Mucosa of descending colon (tissue), 3 donors: Measurements from ENCODE around the gene BCAS4. TPM values are rescaled to one million over a fixed set of nuclear protein-coding genes. Genes with fewer than 3 reads are reported as not detected.

Experiments used
- ATAC-seq: fragments of 200-7000 bp; cut with Tn5 transposase; one replicate; pipeline ENCODE4 v1.9.1; 2020; ENCODE audit warnings: mild to moderate bottlenecking, moderate library complexity
- DNase-seq, 3 donors: peaks; one replicate each; pipeline ENCODE4 v3.0.0-alpha.2; 2020
- H3K36me3 ChIP-seq: fragments of 200-600 bp; one replicate; pipeline ENCODE4 v1.8.0; 2021; ENCODE audit warnings: low read depth, mild to moderate bottlenecking
- H3K4me1 ChIP-seq: fragments of 200-600 bp; one replicate; pipeline ENCODE4 v1.8.0; 2021; ENCODE audit warnings: low read depth, mild to moderate bottlenecking
- H3K4me3 ChIP-seq: fragments of 200-600 bp; one replicate; pipeline ENCODE4 v1.8.0; 2021; ENCODE audit warnings: mild to moderate bottlenecking
- H3K9me3 ChIP-seq: fragments of 200-600 bp; one replicate; pipeline ENCODE4 v1.8.0; 2021; ENCODE audit warnings: mild to moderate bottlenecking
- intact Hi-C, 2 donors: fragments of 100-400 bp; cut with DNase I in 1 of 2; cut with micrococcal nuclease in 1 of 2; formaldehyde crosslinking; loops; one replicate each; pipeline versions ENCODE4 v1.11.0 to v1.11.1; 2022; cut with DNase I, micrococcal nuclease
- total RNA-seq, 3 donors: library from RNA; stranded (reverse); fragmentation: NEBNext Ultra II Directional in 2 of 3; extraction: Animal tissue kit (Norgen Biotek cat#: 25700) in 2 of 3; gene quantifications; one replicate each; pipeline versions ENCODE4 v1.2.1 to v1.2.4, GENCODE V29; 2021 to 2023
- TF ChIP-seq, protein P1 (sequence below): fragments of 200-600 bp; IDR thresholded peaks from one replicate; pipeline ENCODE4 v1.8.0; 2022; ENCODE audit warnings: antibody characterized with exemption, mild to moderate bottlenecking
- donor health status: DM: no; HTN: no; CAD: no; lungs with moderate emphysema.
- donor health status: DM: no; HTN: no; CAD: no.
- donor health status: DM: no; HTN: yes; CAD: no.

Gene BCAS4
- total RNA-seq, 3 donors from 2014 or later: 1.9 to 5.6 (median 2.9) TPM

DNA sequence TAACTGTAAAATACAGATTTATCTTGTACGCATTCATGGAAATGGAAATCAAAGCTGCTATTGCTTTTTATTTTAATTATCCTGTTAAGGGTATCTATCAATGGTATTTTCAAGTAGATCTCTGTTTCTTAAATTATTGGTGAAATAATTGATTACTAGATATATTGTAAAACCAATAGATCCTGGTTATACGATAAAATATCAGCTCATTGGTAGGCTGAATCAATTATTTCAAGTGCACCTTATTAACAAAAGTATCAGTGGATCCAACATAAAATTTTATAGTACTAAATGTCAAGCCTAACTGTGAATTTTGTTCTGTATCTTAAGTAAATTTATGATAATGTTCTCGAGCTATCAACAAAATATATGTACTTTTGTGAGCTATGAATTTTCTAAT is 41.7 kb upstream of the BCAS4 start:
- DNase-seq (no peak), ATAC-seq (no peak)
- no peaks in the 10 kb centered on the region for H3K4me1 ChIP-seq
- H3K9me3 ChIP-seq: no peaks in the 10 kb centered on the region
- intact Hi-C loops: no loop called here
- H3K4me3 ChIP-seq: no peak overlapping the region
- H3K36me3 ChIP-seq: no peaks in the 10 kb centered on the region
- TF ChIP-seq, protein P1, sequence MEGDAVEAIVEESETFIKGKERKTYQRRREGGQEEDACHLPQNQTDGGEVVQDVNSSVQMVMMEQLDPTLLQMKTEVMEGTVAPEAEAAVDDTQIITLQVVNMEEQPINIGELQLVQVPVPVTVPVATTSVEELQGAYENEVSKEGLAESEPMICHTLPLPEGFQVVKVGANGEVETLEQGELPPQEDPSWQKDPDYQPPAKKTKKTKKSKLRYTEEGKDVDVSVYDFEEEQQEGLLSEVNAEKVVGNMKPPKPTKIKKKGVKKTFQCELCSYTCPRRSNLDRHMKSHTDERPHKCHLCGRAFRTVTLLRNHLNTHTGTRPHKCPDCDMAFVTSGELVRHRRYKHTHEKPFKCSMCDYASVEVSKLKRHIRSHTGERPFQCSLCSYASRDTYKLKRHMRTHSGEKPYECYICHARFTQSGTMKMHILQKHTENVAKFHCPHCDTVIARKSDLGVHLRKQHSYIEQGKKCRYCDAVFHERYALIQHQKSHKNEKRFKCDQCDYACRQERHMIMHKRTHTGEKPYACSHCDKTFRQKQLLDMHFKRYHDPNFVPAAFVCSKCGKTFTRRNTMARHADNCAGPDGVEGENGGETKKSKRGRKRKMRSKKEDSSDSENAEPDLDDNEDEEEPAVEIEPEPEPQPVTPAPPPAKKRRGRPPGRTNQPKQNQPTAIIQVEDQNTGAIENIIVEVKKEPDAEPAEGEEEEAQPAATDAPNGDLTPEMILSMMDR: no peak

- intact Hi-C loops: no loop called here
- H3K9me3 ChIP-seq: no peaks in the 10 kb centered on the region
- TF ChIP-seq, protein P1: no peak
- DNase-seq (no peak), ATAC-seq (no peak)
- no peak overlapping the region for H3K4me3 ChIP-seq
- H3K4me1 ChIP-seq: no peaks in the 10 kb centered on the region
- H3K36me3 ChIP-seq: no peaks in the 10 kb centered on the region
Observed at GRCh38 chr20:50754420-50754819, 40.4 kb upstream of the BCAS4 start.

DNA sequence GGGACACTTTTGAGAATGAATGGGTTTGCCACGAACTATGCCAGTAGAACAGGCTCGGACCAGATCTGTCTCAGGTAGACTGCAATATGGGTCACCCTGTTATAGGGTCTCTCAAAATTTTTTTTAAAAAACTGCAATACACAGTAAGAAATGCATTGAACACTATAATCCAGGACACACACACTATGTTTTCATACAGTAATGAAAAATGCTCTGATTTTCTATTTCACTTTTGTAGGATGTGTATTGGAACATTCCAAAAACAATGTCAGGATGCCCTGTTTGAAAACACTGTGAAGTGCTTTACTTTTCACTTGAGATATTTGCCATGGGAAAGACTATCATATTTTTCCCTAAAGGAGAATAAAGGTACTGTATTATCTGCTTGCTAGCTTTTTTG is 38.4 kb upstream of the BCAS4 start:
- TF ChIP-seq, protein P1: no peak
- H3K9me3 ChIP-seq: no peaks in the 10 kb centered on the region
- intact Hi-C loops: no loop called here
- no peaks in the 10 kb centered on the region for H3K36me3 ChIP-seq
- H3K4me1 ChIP-seq: peaks cover 9% of the 10 kb centered on the region
- DNase-seq (no peak), ATAC-seq (no peak)
- H3K4me3 ChIP-seq: no peak overlapping the region

DNA sequence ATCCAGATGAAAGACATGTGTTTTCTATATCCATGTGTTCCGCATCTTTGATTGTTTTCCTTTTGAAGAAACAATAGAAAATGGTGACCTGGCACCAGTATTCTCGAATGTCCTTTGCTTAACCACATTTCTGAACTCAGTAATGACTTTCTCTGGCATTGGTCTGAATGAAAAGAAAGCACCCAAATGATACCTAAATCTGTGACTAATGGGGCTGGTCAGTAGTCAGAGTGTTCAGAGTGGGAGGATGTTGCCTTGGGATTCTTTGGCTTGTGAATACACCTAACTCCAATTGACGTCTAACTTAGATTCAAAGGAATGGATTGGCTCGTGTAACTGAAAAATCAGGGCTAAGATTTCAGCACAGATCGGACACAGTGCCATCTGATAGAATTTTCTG is 36.4 kb upstream of the BCAS4 start:
- no peak overlapping the region for H3K4me3 ChIP-seq
- TF ChIP-seq, protein P1: no peak
- H3K36me3 ChIP-seq: no peaks in the 10 kb centered on the region
- DNase-seq (no peak), ATAC-seq (no peak)
- no peaks in the 10 kb centered on the region for H3K9me3 ChIP-seq
- intact Hi-C loops: no loop called here
- H3K4me1 ChIP-seq: peaks cover 24% of the 10 kb centered on the region

GRCh38 chr20:50758992-50759391 is 35.9 kb upstream of the BCAS4 start:
- H3K9me3 ChIP-seq: no peaks in the 10 kb centered on the region
- H3K4me3 ChIP-seq: no peak overlapping the region
- no peak for ATAC-seq
- H3K36me3 ChIP-seq: no peaks in the 10 kb centered on the region
- H3K4me1 ChIP-seq: peaks cover 24% of the 10 kb centered on the region
- TF ChIP-seq, protein P1: no peak
- no peak for DNase-seq
- intact Hi-C loops: no loop called here

DNA sequence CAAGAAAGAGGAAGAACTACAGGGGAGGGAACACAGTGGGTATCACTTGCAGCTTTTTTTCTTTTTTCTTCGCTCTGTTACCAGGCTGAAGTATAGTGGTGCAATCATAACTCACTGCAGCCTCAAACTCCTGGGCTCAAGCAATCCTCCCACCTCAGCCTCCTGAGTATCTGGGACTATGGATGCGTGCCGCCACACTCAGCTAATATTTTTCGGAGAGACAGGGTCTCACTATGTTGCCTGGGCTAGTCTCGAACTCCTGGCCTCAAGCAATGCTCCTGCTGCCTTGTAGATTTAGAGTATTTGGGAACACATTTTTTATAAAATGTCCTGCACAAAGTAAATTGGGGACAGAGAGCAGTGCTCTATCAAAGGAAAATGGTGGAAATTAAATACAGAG is 35.2 kb upstream of the BCAS4 start:
- Histone ChIP-seq H3K4me3 (no peak overlapping the region), H3K9me3 (no peaks in the 10 kb centered on the region), H3K4me1 (peaks cover 24% of the 10 kb centered on the region), H3K36me3 (no peaks in the 10 kb centered on the region)
- no peak for DNase-seq
- intact Hi-C loops: no loop called here
- TF ChIP-seq, protein P1: no peak
- no peak for ATAC-seq
